GM12873 (cell line): ENCODE results near the gene GTF2IRD1.

Source experiments
- TF ChIP-seq, protein P1 (sequence below): IDR thresholded peaks from 2 replicates; pipeline ENCODE4 v1.5.1; 2012; ENCODE audit warnings: low read depth, mild to moderate bottlenecking, moderate library complexity, low read length, control low read depth; ENCODE audit not compliant: insufficient read depth; ENCODE audit errors: missing control alignments

The GTF2IRD1 gene

DNA sequence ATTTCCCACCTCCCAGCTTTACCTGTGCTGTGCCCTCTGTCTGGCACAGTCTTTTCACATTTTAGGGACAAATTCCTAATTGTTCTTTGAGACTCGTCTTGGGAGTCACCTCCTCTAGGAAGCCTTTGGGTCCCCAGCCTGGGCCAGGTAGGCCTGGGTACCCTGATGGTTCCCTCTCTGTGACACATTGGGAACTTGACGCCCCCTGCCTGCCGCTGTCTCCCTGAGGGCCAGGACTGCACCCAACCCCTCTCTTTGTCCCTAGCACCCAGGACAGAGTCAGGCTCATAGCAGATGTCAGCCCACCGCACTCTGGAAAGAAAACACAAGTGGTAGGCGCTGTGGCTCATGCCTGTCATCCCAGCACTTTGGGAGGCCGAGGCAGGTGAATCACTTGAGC lies 71.4 kb downstream of the GTF2IRD1 start:
- TF ChIP-seq, protein P1, sequence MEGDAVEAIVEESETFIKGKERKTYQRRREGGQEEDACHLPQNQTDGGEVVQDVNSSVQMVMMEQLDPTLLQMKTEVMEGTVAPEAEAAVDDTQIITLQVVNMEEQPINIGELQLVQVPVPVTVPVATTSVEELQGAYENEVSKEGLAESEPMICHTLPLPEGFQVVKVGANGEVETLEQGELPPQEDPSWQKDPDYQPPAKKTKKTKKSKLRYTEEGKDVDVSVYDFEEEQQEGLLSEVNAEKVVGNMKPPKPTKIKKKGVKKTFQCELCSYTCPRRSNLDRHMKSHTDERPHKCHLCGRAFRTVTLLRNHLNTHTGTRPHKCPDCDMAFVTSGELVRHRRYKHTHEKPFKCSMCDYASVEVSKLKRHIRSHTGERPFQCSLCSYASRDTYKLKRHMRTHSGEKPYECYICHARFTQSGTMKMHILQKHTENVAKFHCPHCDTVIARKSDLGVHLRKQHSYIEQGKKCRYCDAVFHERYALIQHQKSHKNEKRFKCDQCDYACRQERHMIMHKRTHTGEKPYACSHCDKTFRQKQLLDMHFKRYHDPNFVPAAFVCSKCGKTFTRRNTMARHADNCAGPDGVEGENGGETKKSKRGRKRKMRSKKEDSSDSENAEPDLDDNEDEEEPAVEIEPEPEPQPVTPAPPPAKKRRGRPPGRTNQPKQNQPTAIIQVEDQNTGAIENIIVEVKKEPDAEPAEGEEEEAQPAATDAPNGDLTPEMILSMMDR = no peak

DNA sequence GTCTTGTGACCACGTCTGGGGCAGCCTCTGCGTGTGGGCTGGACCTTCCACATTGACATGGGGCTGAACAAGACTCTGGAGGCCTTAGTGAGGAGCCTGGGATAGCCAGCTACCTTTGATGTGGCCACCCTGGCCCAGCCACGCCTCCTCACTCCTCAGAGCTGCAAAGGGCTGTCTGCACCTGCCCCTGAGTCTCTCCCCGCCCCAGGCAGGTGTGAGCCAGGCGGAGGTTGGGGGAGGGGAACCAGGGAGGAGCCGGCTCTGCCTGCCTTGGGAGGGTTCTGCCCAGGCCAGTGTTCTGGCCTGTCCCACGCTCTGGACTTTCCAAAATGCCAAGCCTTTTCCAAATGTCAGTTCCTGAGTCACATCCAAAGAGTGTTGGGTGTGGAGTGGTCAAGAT lies 72.2 kb downstream of the GTF2IRD1 start:
- TF ChIP-seq, protein P1 = no peak

DNA sequence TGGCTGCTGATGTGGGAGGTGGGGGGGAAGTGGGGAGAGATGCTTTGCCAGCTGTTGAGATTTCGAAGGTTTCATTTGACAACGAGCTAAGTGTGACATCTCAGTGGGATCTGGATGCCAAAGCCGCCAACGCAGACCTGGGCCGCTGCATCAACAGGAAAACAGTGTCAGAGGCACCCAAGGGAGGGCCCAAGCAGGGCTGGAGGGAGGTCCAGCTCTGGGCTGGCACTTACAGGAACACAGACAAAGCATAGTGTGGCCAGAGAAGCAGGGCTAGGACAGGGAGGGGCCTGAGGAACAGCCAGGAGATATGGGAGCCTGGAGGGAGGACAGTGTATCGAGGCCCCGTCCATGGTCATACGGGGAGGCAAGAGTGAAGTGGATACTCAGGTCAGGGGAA lies 73.1 kb downstream of the GTF2IRD1 start:
- TF ChIP-seq, protein P1 = no peak

DNA sequence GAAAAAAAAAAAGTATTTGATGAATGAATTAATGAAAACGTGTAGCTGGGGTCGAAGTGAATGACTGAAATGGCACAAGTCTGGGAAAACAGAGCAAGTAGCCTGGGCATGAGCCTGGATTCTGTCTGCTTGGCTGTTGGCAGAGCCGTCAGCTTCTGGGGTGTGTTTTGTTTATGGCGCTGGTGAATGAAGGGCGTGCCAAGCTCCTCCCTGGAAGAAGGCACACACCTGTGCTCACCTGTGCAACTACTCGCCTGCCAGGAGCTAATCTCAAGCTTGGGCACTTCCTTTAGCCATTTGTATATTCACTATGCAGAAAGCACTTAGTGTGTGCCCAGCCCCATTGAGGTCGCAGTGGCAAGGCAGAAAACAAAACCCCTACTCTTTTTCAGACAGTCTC lies 74.1 kb downstream of the GTF2IRD1 start:
- TF ChIP-seq, protein P1 = no peak

DNA sequence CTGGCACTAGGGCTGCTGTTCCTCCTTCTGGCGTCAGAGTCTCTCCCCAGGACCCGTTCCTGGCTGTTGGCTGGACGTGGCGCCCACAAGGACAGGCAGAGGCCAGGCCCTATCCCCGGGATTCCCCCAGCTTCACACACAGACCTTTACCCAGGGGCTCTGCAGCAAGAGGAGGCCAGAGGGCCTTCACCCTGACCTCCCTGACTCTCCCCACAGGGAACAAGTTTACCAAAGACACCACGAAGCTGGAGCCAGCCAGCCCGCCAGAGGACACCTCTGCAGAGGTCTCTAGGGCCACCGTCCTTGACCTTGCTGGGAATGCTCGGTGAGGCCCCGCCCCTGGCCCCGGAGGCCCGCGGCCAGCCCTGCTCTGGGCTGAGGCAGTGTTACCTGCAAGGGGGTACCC lies 82.2 kb downstream of the GTF2IRD1 start:
- TF ChIP-seq, protein P1 = no peak

DNA sequence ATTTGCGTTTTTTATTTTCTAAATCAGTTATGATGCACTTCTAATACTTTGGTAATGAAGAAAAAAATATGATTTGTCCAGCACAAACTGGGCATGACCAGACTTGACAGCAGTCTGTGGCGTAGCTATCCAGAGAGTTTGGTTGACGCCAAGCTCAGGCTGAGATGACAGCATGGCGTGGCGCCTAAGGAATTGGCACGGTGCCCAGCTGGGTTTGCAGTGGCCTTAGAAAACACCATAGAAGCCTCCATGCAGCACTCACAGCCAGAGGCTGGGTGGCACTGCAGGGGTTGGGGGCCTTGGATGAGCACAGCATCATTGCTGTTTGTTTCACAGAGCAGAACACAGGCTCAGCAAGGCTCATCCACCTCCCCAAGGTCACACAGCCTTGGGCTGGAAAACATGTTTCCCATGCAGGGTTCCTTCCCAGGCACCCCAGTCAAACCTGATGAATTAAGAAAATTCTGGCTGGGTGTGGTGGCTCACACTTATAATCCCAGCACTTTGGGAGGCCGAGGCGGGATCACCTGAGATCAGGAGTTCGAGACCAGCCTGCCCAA lies 88.9 kb downstream of the GTF2IRD1 start:
- TF ChIP-seq, protein P1 = no peak

DNA sequence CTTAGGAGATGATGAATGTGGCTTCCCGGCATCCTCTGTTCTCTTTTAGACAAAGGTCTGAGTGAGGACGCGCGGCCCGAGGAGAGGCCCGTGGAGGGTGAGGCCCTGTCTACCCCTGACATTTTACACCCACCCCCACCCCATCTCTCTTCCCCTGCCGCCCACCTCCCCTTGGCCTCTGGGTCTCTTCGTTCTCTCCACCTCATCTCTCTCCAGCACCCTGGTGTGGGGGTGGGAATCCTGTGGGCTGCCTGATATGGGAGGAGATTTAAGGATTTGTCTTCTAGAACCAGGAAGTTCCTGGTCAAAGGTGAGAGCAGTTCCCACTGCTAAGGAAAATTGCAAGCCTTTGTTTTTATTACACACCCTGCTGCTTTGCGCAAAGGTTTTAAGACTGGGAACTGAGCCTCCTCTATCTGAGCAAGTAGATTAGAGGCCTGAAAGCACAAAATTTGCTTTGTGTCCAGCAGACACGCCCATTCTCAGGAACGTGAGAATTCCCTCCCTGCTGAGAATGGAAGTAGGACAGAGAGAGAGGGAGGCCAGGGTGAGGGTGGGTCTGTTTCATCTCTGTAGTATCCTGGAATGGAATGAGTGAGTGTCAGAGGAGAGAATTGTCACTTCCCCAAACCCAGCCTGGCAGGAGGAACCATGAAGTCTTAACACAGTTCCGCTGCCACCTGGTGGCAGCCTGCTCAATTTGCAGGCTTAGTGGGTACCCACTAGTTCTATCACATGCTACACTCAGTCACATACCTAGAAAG lies 91.2 kb downstream of the GTF2IRD1 start:
- TF ChIP-seq, protein P1 = peak; percentile 82
